GM12865 (cell line): Measurements from ENCODE around the gene ITPR2.

Source experiments
- DNase-seq: peaks from one replicate; pipeline ENCODE4 v3.0.0; 2010; ENCODE audit warnings: low read depth
- H3K4me3 ChIP-seq: 2 replicates; pipeline ENCODE4 v1.5.1; 2011; ENCODE audit warnings: mild to moderate bottlenecking, low read depth, low read length, control low read depth
- CTCF ChIP-seq: IDR thresholded peaks from 2 replicates; pipeline ENCODE4 v1.5.1; 2011; ENCODE audit warnings: low read length, control low read depth, low read depth, inconsistent platforms; ENCODE audit not compliant: insufficient read depth; ENCODE audit errors: missing control alignments

ITPR2 gene

DNA sequence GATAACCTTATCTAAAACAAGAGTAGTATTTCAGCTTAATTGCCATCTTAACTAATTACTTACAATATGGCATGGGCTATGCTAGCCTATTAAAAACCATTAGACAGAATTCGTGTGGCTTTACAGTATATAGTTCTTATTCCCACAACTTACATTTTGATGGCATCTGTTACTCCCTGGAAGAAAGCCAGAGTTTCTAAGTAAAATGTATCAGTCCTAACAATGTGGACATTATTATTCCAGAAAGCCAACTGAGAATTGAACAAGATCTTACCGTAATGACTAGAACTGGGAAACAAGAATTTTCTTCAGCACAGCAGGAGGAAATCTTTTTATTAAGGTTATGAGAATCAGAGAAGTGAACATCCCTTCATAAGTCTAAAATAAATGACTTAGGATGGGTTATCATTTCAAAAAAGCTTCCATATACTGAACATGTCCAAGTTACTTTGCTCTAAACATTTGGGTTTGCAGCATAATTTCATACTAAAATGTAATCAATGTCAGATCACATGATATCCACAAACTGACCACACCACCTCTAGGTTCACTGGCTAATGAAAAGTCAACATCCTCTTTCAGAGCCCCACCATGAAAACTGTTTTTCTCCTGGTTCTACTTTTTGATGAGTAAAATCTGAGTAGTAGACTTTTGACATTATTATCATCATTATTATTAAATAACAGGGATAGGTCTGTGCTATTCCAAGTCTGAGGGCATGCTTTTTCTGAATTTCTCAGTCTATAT lies 457.9 kb downstream of the ITPR2 start:
- H3K4me3 ChIP-seq: no peak overlapping the region
- no peak for DNase-seq
- TF ChIP-seq CTCF: no peak

- no peak for TF ChIP-seq CTCF
- DNase-seq: no peak
- H3K4me3 ChIP-seq: no peak overlapping the region
These were observed 459.1 kb downstream of the ITPR2 start for GRCh38 chr12:26373606-26374495.

GRCh38 chr12:26372866-26373265 lies 460.1 kb downstream of the ITPR2 start:
- H3K4me3 ChIP-seq: no peak overlapping the region
- no peak for TF ChIP-seq CTCF
- DNase-seq: no peak

- no peak for TF ChIP-seq CTCF
- H3K4me3 ChIP-seq: no peak overlapping the region
- no peak for DNase-seq
These were observed 462.9 kb downstream of the ITPR2 start for GRCh38 chr12:26370098-26370497.

GRCh38 chr12:26369588-26369987 lies 463.4 kb downstream of the ITPR2 start:
- no peak overlapping the region for H3K4me3 ChIP-seq
- no peak for TF ChIP-seq CTCF
- no peak for DNase-seq

DNA sequence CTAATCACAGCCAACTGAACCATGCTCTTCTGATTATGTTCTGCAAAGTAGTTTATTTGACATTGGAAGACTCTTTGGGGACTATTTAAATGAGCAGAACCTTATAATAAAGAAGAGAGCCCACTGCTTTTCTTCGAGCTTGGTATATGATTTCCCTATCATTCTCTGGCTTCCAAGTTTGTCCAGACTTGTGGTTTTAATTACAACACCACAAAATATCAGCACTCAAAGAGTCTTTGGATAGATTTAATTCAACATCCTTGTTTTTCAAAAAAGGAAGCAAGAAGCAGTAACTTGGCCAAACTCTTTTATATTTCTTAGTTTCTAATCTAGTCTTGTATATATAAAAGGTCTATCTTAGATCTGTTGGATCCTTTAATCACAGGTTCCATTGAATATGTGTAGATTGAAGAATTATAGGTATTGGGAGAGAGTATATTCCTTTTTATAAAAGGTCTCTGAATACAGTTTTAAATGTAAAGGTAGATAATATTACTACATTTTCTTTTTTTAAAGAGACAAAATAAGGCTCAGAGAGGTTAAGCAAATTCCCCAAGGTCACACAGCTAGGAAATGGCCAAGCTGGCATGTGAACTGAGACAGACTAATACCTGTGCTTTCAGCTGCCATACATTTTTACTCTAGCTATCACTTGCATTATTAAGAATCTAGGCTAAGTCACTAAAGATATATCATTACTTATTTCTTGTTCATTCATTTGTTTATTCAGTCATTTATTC lies 464.8 kb downstream of the ITPR2 start:
- no peak for TF ChIP-seq CTCF
- no peak overlapping the region for H3K4me3 ChIP-seq
- DNase-seq: no peak
